A549 (cell line): ENCODE results near the gene PROSER3. TPM values are rescaled to one million over a fixed set of nuclear protein-coding genes. Genes with fewer than 3 reads are reported as not detected.

ENCODE experiments used
- ATAC-seq, 2 experiments: fragments of 200-7000 bp in 1 of 2; fragments of >200 bp in 1 of 2; cut with Nextera tagmentation in 1 of 2; cut with Tn5 transposase in 1 of 2; 3 replicates each; pipeline versions ENCODE4 v1.8.0 to v1.9.1; 2018 to 2020; ENCODE audit warnings: mild to moderate bottlenecking in 1 of 2, moderate library complexity in 1 of 2
- CTCF ChIA-PET: fragments of 300-600 bp; sonication (Branson Sonifier 250); formaldehyde crosslinking; extraction: SDS; loops from one replicate; lab custom pipeline; 2021; ENCODE audit warnings: antibody characterized with exemption, inconsistent platforms; lab: Yijun Ruan, JAX
- POLR2A ChIA-PET: fragments of 350-600 bp; formaldehyde crosslinking; extraction: SDS; loops from one replicate; lab custom pipeline; 2021; ENCODE audit warnings: antibody characterized with exemption, inconsistent platforms; lab: Yijun Ruan, JAX
- DNase-seq, 2 experiments: peaks; one replicate each; pipeline versions ENCODE4 v3.0.0 to v3.0.0-alpha.2; 2011 to 2016; ENCODE audit warnings: low read depth in 1 of 2, low spot score in 1 of 2
- FAIRE-seq: peaks from 2 replicates; lab custom pipeline; 2011; peaks lifted over from hg19 to GRCh38; lab: Jason Lieb, UNC
- H3K27ac ChIP-seq, 2 experiments: fragments of >200 bp; sonication (Bioruptor Twin); formaldehyde crosslinking; 3 replicates each; pipeline ENCODE4 v1.5.1; 2016 to 2017
- H3K4me1 ChIP-seq: fragments of >200 bp; sonication (Bioruptor Twin); formaldehyde crosslinking; 3 replicates; pipeline ENCODE4 v1.6.1; 2016
- H3K4me2 ChIP-seq: fragments of >200 bp; sonication (Bioruptor Twin); formaldehyde crosslinking; 3 replicates; pipeline ENCODE4 v1.6.1; 2016
- H3K4me3 ChIP-seq: fragments of >200 bp; sonication (Bioruptor Twin); formaldehyde crosslinking; 3 replicates; pipeline ENCODE4 v1.5.1; 2016
- H3K9me3 ChIP-seq: fragments of >200 bp; sonication (Bioruptor Twin); formaldehyde crosslinking; 3 replicates; pipeline ENCODE4 v1.6.1; 2016
- CBX2 ChIP-seq: fragments of 200-600 bp; sonication (generic); IDR thresholded peaks from 2 replicates; pipeline ENCODE4 v1.6.1; 2016; ENCODE audit warnings: low read depth, mild to moderate bottlenecking, borderline replicate concordance
- CEBPB ChIP-seq, 2 experiments: fragments of >200 bp in 1 of 2; sonication (Bioruptor Twin) in 1 of 2; formaldehyde crosslinking in 1 of 2; IDR thresholded peaks; 2 replicates each; pipeline ENCODE4 v1.6.1; 2012 to 2016
- CHD2 ChIP-seq: fragments of 150-350 bp; IDR thresholded peaks from 2 replicates; pipeline ENCODE4 v1.6.1; 2014; ENCODE audit warnings: low read length; ENCODE audit not compliant: partially characterized antibody
- ESRRA ChIP-seq: fragments of 150-350 bp; IDR thresholded peaks from 2 replicates; pipeline ENCODE4 v1.6.1; 2014; ENCODE audit warnings: mild to moderate bottlenecking, low read length, borderline replicate concordance
- FOSB ChIP-seq: fragments of 250-450 bp; sonication (Bioruptor Pico); IDR thresholded peaks from 2 replicates; pipeline ENCODE4 v1.5.0; 2020; ENCODE audit warnings: mild to moderate bottlenecking, moderate library complexity
- FOXS1 ChIP-seq: fragments of 250-450 bp; sonication (Bioruptor Pico); IDR thresholded peaks from 2 replicates; pipeline ENCODE4 v1.5.0; 2020; ENCODE audit warnings: mild to moderate bottlenecking, moderate library complexity
- HEYL ChIP-seq: fragments of 250-450 bp; sonication (Bioruptor Pico); IDR thresholded peaks from 2 replicates; pipeline ENCODE4 v1.8.0; 2021; ENCODE audit warnings: mild to moderate bottlenecking, moderate library complexity
- HOXB13 ChIP-seq: fragments of 250-450 bp; sonication (Bioruptor Pico); IDR thresholded peaks from 2 replicates; pipeline ENCODE4 v1.5.0; 2020; ENCODE audit warnings: low read depth, mild to moderate bottlenecking, moderate library complexity
- KDM1A ChIP-seq: fragments of 200-600 bp; sonication (generic); IDR thresholded peaks from 2 replicates; pipeline ENCODE4 v1.6.1; 2016; ENCODE audit warnings: low read depth, mild to moderate bottlenecking
- KDM5A ChIP-seq: fragments of 200-600 bp; sonication (generic); IDR thresholded peaks from 2 replicates; pipeline ENCODE4 v1.6.1; 2016; ENCODE audit warnings: antibody characterized with exemption, mild to moderate bottlenecking
- NFE2L2 ChIP-seq: fragments of 150-350 bp; conservative IDR thresholded peaks from 2 replicates; pipeline ENCODE4 v1.6.1; 2014; ENCODE audit warnings: low read length
- NPAS2 ChIP-seq: fragments of 250-450 bp; sonication (Bioruptor Pico); IDR thresholded peaks from 2 replicates; pipeline ENCODE4 v1.8.0; 2022; ENCODE audit warnings: mild to moderate bottlenecking, moderate library complexity, borderline replicate concordance
- RNF2 ChIP-seq: fragments of 200-600 bp; sonication (generic); IDR thresholded peaks from 2 replicates; pipeline ENCODE4 v1.6.1; 2016; ENCODE audit warnings: low read depth, mild to moderate bottlenecking, antibody characterized with exemption, moderate library complexity, borderline replicate concordance
- TP53 ChIP-seq: fragments of 250-450 bp; sonication (Bioruptor Pico); IDR thresholded peaks from 2 replicates; pipeline ENCODE4 v1.5.0; 2021; ENCODE audit warnings: mild to moderate bottlenecking, moderate library complexity
- ZC3H11A ChIP-seq: fragments of 450-650 bp; IDR thresholded peaks from 2 replicates; pipeline ENCODE4 v1.6.1; 2014; ENCODE audit warnings: antibody characterized with exemption, mild to moderate bottlenecking
- WGBS: methylation state at CpG from one replicate; pipeline ENCODE4 v1.1.6; 2017; ENCODE audit errors: missing lambda C conversion rate; 5-methylcytosine and 5-hydroxymethylcytosine counted together
- polyA plus RNA-seq, 4 experiments: library from polyadenylated mRNA; depleted of rRNA in 3 of 4; stranded (reverse); fragments of >200 nt; fragmentation: RNase III in 1 of 4; extraction: RNeasy Plus Mini Kit Qiagen cat#74134 plus additional on column Dnase treatment in 1 of 4; gene quantifications; 2 replicates in 3 of 4; 3 replicates in 1 of 4; pipeline ENCODE4 v1.2.3, GENCODE V29; 2011 to 2017
- TF ChIP-seq, protein P1 (sequence below): IDR thresholded peaks from 2 replicates; pipeline ENCODE4 v1.6.1; 2012
- TF ChIP-seq, protein P2 (sequence below): fragments of >200 bp; sonication (Bioruptor Twin); formaldehyde crosslinking; IDR thresholded peaks from 3 replicates; pipeline ENCODE4 v1.6.1; 2016
- TF ChIP-seq, protein P3 (sequence below): IDR thresholded peaks from 2 replicates; pipeline ENCODE4 v1.6.1; 2012
- TF ChIP-seq, protein P4 (sequence below): IDR thresholded peaks from 2 replicates; pipeline ENCODE4 v1.6.1; 2012; ENCODE audit warnings: low read depth, borderline replicate concordance

Gene PROSER3
- polyA plus RNA-seq, 2 of the 4 experiments (the other 2 are of a cell fraction): 19.5 to 24.4 TPM

DNA sequence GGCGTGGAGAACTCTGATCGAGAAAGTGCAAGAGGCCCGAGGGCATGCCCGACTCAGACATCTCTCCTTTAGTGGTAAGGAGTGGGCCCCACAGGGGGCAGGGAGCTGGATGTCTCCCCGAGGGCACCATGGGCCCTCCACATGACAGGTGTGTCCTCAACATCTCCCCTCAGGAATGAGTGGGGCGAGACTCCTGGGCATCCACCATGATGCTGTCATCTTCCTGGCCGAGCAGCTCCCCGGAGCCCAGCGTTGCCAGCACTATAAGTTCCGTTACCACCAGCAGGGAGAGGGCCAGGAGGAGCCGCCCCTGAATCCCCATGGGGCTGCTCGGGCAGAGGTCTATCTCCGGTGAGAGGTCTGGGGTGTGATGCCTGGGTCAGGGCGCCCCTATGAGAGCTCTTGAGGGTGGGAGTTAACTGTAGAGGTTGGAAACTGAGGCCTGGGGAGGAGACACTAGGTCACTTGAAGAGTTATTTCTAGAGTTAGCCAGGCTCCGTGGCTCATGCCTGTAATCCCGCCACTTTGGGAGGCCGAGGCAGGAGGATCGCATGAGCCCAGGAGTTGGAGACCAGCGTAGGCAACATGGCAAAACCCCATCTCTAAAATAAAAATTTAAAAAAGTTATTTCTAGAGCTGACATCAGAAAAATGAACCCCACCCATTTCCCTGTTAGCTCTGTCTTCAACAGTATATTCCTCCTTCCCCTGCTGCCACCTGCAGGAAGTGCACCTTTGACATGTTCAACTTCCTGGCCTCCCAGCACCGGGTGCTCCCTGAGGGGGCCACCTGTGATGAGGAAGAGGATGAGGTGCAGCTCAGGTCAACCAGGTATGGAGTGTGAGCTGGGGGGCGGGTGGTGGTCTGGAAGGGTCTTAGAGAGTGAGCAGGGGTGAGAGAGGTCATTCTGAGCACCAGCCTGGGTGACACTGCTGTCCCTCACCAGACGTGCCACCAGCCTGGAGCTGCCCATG, 20.8 kb upstream of the PROSER3 start (continued):
- TF ChIP-seq NPAS2 (CRISPR knock-in tag): no peak
- TF ChIP-seq, all 56 proteins: peak for 2

DNA sequence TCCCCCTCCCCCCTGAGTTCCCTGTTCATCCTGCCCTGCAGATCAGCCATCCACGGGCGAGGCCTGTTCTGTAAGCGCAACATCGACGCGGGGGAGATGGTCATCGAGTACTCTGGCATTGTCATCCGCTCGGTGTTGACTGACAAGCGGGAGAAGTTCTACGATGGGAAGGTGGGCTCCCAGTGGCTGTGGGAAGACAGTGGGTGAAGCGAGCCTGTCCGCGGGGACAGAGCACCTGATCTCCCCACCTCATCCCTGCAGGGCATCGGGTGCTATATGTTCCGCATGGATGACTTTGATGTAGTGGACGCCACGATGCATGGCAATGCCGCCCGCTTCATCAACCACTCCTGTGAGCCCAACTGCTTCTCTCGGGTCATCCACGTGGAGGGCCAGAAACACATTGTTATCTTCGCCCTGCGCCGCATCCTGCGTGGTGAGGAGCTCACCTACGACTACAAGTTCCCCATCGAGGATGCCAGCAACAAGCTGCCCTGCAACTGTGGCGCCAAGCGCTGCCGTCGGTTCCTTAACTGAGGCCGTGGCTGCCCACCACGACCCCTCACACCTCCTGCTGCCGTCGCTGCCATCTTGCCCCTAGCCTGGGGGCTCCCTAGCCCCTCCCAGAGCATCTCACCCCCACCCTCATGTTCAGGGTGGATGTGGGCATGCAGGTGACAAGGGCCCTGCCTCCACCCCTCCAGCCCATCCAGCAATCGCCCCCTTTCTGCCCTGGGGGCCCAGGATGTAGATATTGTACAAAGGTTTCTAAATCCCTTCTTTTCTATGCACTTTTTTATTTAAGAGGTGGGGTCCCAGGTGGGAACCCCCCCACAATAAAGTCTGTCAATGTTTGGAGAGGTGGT, 19.7 kb upstream of the PROSER3 start:
- no peak for ATAC-seq
- H3K4me2 ChIP-seq: no peak overlapping the region
- no peak for TF ChIP-seq ZC3H11A
- no peak for TF ChIP-seq HOXB13 (CRISPR knock-in tag)
- no peak for TF ChIP-seq CBX2
- TF ChIP-seq RNF2: no peak
- TF ChIP-seq, protein P1, sequence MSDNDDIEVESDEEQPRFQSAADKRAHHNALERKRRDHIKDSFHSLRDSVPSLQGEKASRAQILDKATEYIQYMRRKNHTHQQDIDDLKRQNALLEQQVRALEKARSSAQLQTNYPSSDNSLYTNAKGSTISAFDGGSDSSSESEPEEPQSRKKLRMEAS: no peak
- TF ChIP-seq KDM5A: no peak
- TF ChIP-seq, protein P2, sequence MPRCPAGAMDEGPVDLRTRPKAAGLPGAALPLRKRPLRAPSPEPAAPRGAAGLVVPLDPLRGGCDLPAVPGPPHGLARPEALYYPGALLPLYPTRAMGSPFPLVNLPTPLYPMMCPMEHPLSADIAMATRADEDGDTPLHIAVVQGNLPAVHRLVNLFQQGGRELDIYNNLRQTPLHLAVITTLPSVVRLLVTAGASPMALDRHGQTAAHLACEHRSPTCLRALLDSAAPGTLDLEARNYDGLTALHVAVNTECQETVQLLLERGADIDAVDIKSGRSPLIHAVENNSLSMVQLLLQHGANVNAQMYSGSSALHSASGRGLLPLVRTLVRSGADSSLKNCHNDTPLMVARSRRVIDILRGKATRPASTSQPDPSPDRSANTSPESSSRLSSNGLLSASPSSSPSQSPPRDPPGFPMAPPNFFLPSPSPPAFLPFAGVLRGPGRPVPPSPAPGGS: no peak
- TF ChIP-seq, all 56 proteins: peak for 0
- Histone ChIP-seq H3K9me3 (no peaks in the 10 kb centered on the region), H3K4me1 (peaks cover 14% of the 10 kb centered on the region), H3K4me3 (no peak overlapping the region), H3K27ac (no peak overlapping the region)
- DNase-seq: no peak
- WGBS: 96% methylated on average over 37 of the region's 37 CpGs
- ChIA-PET CTCF (interaction anchor here (0.6 to 3.4 kb wide), 11 partner anchors 7 to 193 kb away, joined by 3 to 32 read pairs (median 8); partner anchors contain the start of genes KMT2B, PSENEN and U2AF1L4), POLR2A (interaction anchor here (0.5 to 1.2 kb wide), 2 partner anchors 10 to 108 kb away, joined by 3 read pairs; partner anchors contain the start of gene LIN37)
- no peak for FAIRE-seq

DNA sequence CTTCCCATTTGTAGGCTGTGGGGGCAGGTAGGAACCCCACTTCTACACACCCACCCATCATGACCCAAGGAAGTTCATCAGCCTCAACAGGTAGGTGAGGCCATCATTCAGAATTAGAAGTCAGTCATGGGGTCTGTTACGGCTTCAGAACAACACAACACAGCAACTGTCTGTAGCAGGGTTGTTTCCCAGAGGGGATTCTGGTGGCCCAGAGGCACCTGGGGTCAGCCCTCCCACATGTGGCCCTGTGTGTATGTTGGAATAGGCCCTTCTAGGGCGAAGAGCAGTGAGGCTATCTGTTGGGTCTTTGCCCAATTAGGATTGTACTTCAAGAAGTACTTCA, 19.1 kb upstream of the PROSER3 start:
- no peaks in the 10 kb centered on the region for H3K9me3 ChIP-seq
- TF ChIP-seq CEBPB (IDR thresholded peaks at IDR 0.05): no peak
- no peak for TF ChIP-seq KDM1A
- no peak for TF ChIP-seq CHD2
- no peak for TF ChIP-seq HOXB13 (CRISPR knock-in tag)
- TF ChIP-seq HEYL: no peak
- no peak for TF ChIP-seq FOSB (CRISPR knock-in tag)
- TF ChIP-seq, protein P3, sequence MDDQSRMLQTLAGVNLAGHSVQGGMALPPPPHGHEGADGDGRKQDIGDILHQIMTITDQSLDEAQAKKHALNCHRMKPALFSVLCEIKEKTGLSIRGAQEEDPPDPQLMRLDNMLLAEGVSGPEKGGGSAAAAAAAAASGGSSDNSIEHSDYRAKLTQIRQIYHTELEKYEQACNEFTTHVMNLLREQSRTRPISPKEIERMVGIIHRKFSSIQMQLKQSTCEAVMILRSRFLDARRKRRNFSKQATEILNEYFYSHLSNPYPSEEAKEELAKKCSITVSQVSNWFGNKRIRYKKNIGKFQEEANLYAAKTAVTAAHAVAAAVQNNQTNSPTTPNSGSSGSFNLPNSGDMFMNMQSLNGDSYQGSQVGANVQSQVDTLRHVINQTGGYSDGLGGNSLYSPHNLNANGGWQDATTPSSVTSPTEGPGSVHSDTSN: no peak
- TF ChIP-seq TP53 (CRISPR knock-in tag): no peak
- TF ChIP-seq, protein P4, sequence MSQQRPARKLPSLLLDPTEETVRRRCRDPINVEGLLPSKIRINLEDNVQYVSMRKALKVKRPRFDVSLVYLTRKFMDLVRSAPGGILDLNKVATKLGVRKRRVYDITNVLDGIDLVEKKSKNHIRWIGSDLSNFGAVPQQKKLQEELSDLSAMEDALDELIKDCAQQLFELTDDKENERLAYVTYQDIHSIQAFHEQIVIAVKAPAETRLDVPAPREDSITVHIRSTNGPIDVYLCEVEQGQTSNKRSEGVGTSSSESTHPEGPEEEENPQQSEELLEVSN: no peak
- TF ChIP-seq NFE2L2: no peak
- TF ChIP-seq FOXS1 (CRISPR knock-in tag): no peak
- no peak for TF ChIP-seq ESRRA
- ChIA-PET POLR2A (interaction anchor here (0.5 to 2.0 kb wide), 3 partner anchors 9 to 107 kb away, joined by 3 to 9 read pairs (median 3); partner anchors contain the start of gene LIN37), CTCF (interaction anchor here (2.1 to 3.4 kb wide), 3 partner anchors 12 to 190 kb away, joined by 12 to 32 read pairs (median 18); no protein-coding TSS in a partner anchor)
- H3K4me2 ChIP-seq: no peak overlapping the region
- FAIRE-seq (no peak), ATAC-seq (no peak), DNase-seq (no peak)
- H3K27ac ChIP-seq: no peak overlapping the region
- H3K4me3 ChIP-seq: no peak overlapping the region
- peaks cover 14% of the 10 kb centered on the region for H3K4me1 ChIP-seq
- WGBS: 91% methylated on average over 2 of the region's 2 CpGs
